Endodermal cell (in vitro differentiated cells): ENCODE data around the gene PPM1B. TPM values are rescaled to one million over a fixed set of nuclear protein-coding genes. Genes with fewer than 3 reads are reported as not detected.
A peak's percentile ranks its signal among the peaks of the same experiment; 100 is the strongest.

Experiments
- DNase-seq: peaks from one replicate; pipeline ENCODE4 v3.0.0-alpha.2; 2017
- H3K27ac ChIP-seq: 2 replicates; pipeline ENCODE4 v1.5.1; 2013; ENCODE audit warnings: mild to moderate bottlenecking, low read depth, low read length, moderate library complexity
- H3K27me3 ChIP-seq: 2 replicates; pipeline ENCODE4 v1.6.1; 2013; ENCODE audit warnings: mild to moderate bottlenecking, low read length, moderate library complexity; ENCODE audit not compliant: insufficient read depth, control insufficient read depth, poor library complexity, severe bottlenecking
- H3K36me3 ChIP-seq: 2 replicates; pipeline ENCODE4 v1.7.0; 2013; ENCODE audit warnings: mild to moderate bottlenecking, low read length, moderate library complexity; ENCODE audit not compliant: control insufficient read depth, insufficient read depth
- H3K4me1 ChIP-seq: one replicate; pipeline ENCODE4 v1.7.0; 2013; ENCODE audit warnings: low read length; ENCODE audit not compliant: control insufficient read depth, insufficient read depth
- H3K4me3 ChIP-seq: 2 replicates; pipeline ENCODE4 v1.5.1; 2013; ENCODE audit warnings: mild to moderate bottlenecking, low read length, moderate library complexity
- H3K9ac ChIP-seq: 2 replicates; pipeline ENCODE4 v1.6.1; 2013; ENCODE audit warnings: mild to moderate bottlenecking, low read length, moderate library complexity; ENCODE audit not compliant: poor library complexity, severe bottlenecking; ENCODE audit errors: extremely low read depth
- H3K9me3 ChIP-seq: 2 replicates; pipeline ENCODE4 v1.6.1; 2013; ENCODE audit warnings: mild to moderate bottlenecking, low read length, moderate library complexity; ENCODE audit not compliant: control insufficient read depth
- H3K27ac Mint-ChIP-seq: 2 replicates; pipeline ENCODE4 v1.8.0; 2020; ENCODE audit warnings: mixed read lengths
- H3K27me3 Mint-ChIP-seq: 2 replicates; pipeline ENCODE4 v1.8.0; 2021; ENCODE audit warnings: mild to moderate bottlenecking, mixed read lengths; ENCODE audit not compliant: insufficient read depth
- H3K36me3 Mint-ChIP-seq: 2 replicates; pipeline ENCODE4 v1.8.0; 2020; ENCODE audit warnings: low read depth, mixed read lengths
- H3K4me1 Mint-ChIP-seq: 2 replicates; pipeline ENCODE4 v1.8.0; 2020; ENCODE audit warnings: mixed read lengths
- H3K4me3 Mint-ChIP-seq: 2 replicates; pipeline ENCODE4 v1.8.0; 2020; ENCODE audit warnings: mild to moderate bottlenecking, moderate library complexity, mixed read lengths
- H3K9me3 Mint-ChIP-seq: 2 replicates; pipeline ENCODE4 v1.8.0; 2020; ENCODE audit warnings: mild to moderate bottlenecking, mixed read lengths
- CTCF ChIP-seq: fragments of 200-600 bp; sonication (generic); conservative IDR thresholded peaks from 2 replicates; pipeline ENCODE4 v1.5.0; 2021; ENCODE audit warnings: antibody characterized with exemption, mild to moderate bottlenecking
- WGBS, 2 experiments: methylation state at CpG; one replicate each; pipeline versions ENCODE4 v1.1.5 to v1.1.7; 2013; ENCODE audit warnings: missing lambda C conversion rate in 2 of 2, mixed read lengths in 1 of 2; ENCODE audit not compliant: insufficient coverage in 1 of 2, insufficient read length in 1 of 2; 5-methylcytosine and 5-hydroxymethylcytosine counted together
- total RNA-seq, 2 donors: library from RNA; stranded (reverse); fragmentation: NEBNext Ultra II Directional in 1 of 2; extraction: Animal tissue kit (Norgen Biotek cat#: 25700) in 1 of 2; gene quantifications; 2 replicates in 1 of 2; 3 replicates in 1 of 2; pipeline ENCODE4 v1.2.1, GENCODE V29; 2021

PPM1B gene
- total RNA-seq, 2 donors from 2014 or later = 54.9 to 70.5 TPM

GRCh38 chr2:44230378-44230777 is 61.7 kb downstream of the PPM1B start:
- Histone ChIP-seq H3K4me3 (no peak overlapping the region), H3K4me1 (no peaks in the 10 kb centered on the region), H3K27me3 (no peaks in the 10 kb centered on the region), H3K36me3 (peaks cover 25% of the 10 kb centered on the region), H3K9me3 (no peaks in the 10 kb centered on the region), H3K9ac (no peak overlapping the region), H3K27ac (no peak overlapping the region)
- no peak overlapping the region for H3K4me3 Mint-ChIP-seq
- TF ChIP-seq CTCF = no peak
- H3K27me3 Mint-ChIP-seq = no peaks in the 10 kb centered on the region
- peaks cover 22% of the 10 kb centered on the region for H3K36me3 Mint-ChIP-seq
- WGBS, 2 experiments = 90 to 91% methylated on average over 3 of the region's 3 CpGs
- peak overlapping the region; percentile 83 for H3K27ac Mint-ChIP-seq
- H3K4me1 Mint-ChIP-seq = peaks cover 3% of the 10 kb centered on the region
- H3K9me3 Mint-ChIP-seq = no peaks in the 10 kb centered on the region
- DNase-seq = no peak

- no peaks in the 10 kb centered on the region for H3K27me3 ChIP-seq
- no peaks in the 10 kb centered on the region for H3K4me1 ChIP-seq
- Mint-ChIP-seq H3K36me3 (peaks cover 7% of the 10 kb centered on the region), H3K27me3 (no peaks in the 10 kb centered on the region), H3K9me3 (no peaks in the 10 kb centered on the region), H3K4me1 (peaks cover 3% of the 10 kb centered on the region), H3K27ac (peak overlapping the region; percentile 26), H3K4me3 (no peak overlapping the region)
- H3K9me3 ChIP-seq = no peaks in the 10 kb centered on the region
- no peak for TF ChIP-seq CTCF
- H3K36me3 ChIP-seq = peaks cover 14% of the 10 kb centered on the region
- H3K27ac ChIP-seq = no peak overlapping the region
- DNase-seq = no peak
- 58% methylated on average over 2 of the region's 2 CpGs; no CpG with 5 or more reads in 1 of the 2 experiments for WGBS, 2 experiments
- no peak overlapping the region for H3K4me3 ChIP-seq
- no peak overlapping the region for H3K9ac ChIP-seq
Observed at GRCh38 chr2:44233450-44234128, 64.9 kb downstream of the PPM1B start.

- Mint-ChIP-seq H3K9me3 (no peaks in the 10 kb centered on the region), H3K4me3 (no peak overlapping the region), H3K27me3 (no peaks in the 10 kb centered on the region), H3K4me1 (peaks cover 3% of the 10 kb centered on the region), H3K27ac (no peak overlapping the region), H3K36me3 (no peaks in the 10 kb centered on the region)
- no peaks in the 10 kb centered on the region for H3K9me3 ChIP-seq
- H3K27ac ChIP-seq = no peak overlapping the region
- peaks cover 4% of the 10 kb centered on the region for H3K36me3 ChIP-seq
- H3K27me3 ChIP-seq = no peaks in the 10 kb centered on the region
- no peak overlapping the region for H3K9ac ChIP-seq
- TF ChIP-seq CTCF = no peak
- DNase-seq = no peak
- no peaks in the 10 kb centered on the region for H3K4me1 ChIP-seq
- whole genome bisulfite sequencing, 2 experiments = 100% methylated on average over 1 to 2 of the region's 2 CpGs
- H3K4me3 ChIP-seq = no peak overlapping the region
Observed at GRCh38 chr2:44237221-44237620, 68.5 kb downstream of the PPM1B start.
